HG03175 (cell line): Measurements from ENCODE around the gene PATE2.

Source experiments
- ATAC-seq: cut with Tn5 transposase; IDR thresholded peaks from one replicate; pipeline ENCODE4 v1.9.1; 2021; ENCODE audit warnings: mild to moderate bottlenecking, moderate library complexity; ENCODE audit not compliant: unreplicated experiment

PATE2 gene

GRCh38 chr11:125778728-125779127 lies at the start of gene PATE2:
Gene PATE2 (minus strand): TSS chr11:125778828. CDS start chr11:125778773, 55 bp downstream.
- no peak for ATAC-seq

- no peak for ATAC-seq
These were observed 29.3 kb upstream of the PATE2 start for GRCh38 chr11:125807909-125808308.

GRCh38 chr11:125802387-125802786 lies 23.8 kb upstream of the PATE2 start:
- no peak for ATAC-seq

- no peak for ATAC-seq
These were observed 21.2 kb upstream of the PATE2 start for GRCh38 chr11:125799808-125800207.

- ATAC-seq, result no peak
These were observed 19.0 kb upstream of the PATE2 start for GRCh38 chr11:125797641-125798040.

GRCh38 chr11:125790825-125791224 lies 12.2 kb upstream of the PATE2 start:
- ATAC-seq, result no peak

GRCh38 chr11:125787827-125788226 lies 9.2 kb upstream of the PATE2 start, which contains the start of gene PATE3:
Gene PATE3 (plus strand): TSS chr11:125788127. CDS start chr11:125788152, 25 bp downstream.
- ATAC-seq, result no peak

- no peak for ATAC-seq
These were observed 6.0 kb upstream of the PATE2 start for GRCh38 chr11:125784678-125785077.

GRCh38 chr11:125777309-125777708 lies 1.3 kb downstream of the PATE2 start:
- ATAC-seq, result no peak

- no peak for ATAC-seq
These were observed 5.1 kb downstream of the PATE2 start for GRCh38 chr11:125773516-125773915.

- no peak for ATAC-seq
These were observed 5.7 kb downstream of the PATE2 start for GRCh38 chr11:125772834-125773505.

GRCh38 chr11:125770583-125770982 lies 8.0 kb downstream of the PATE2 start:
- ATAC-seq, result no peak

GRCh38 chr11:125768336-125769046 lies 10.1 kb downstream of the PATE2 start:
- no peak for ATAC-seq

GRCh38 chr11:125766251-125766650 lies 12.4 kb downstream of the PATE2 start:
- ATAC-seq, result no peak

- ATAC-seq, result no peak
These were observed 15.1 kb downstream of the PATE2 start for GRCh38 chr11:125763483-125763882.

- no peak for ATAC-seq
These were observed 16.2 kb downstream of the PATE2 start for GRCh38 chr11:125762445-125762844.

GRCh38 chr11:125756050-125756449 lies 22.6 kb downstream of the PATE2 start:
- no peak for ATAC-seq

GRCh38 chr11:125750629-125751028 lies 28.0 kb downstream of the PATE2 start:
- ATAC-seq, result no peak

GRCh38 chr11:125745979-125746378 lies 32.6 kb downstream of the PATE2 start, which contains the start of gene PATE1:
Gene PATE1 (plus strand): TSS chr11:125746279. CDS start chr11:125746305, 26 bp downstream.
- ATAC-seq, result no peak

GRCh38 chr11:125743681-125744080 lies 34.9 kb downstream of the PATE2 start:
- ATAC-seq, result no peak

GRCh38 chr11:125740617-125741016 lies 38.0 kb downstream of the PATE2 start:
- no peak for ATAC-seq

GRCh38 chr11:125728969-125729368 lies 49.7 kb downstream of the PATE2 start:
- ATAC-seq, result no peak
